Colonic mucosa (tissue), 4 donors: Measurements from ENCODE around the gene ESYT3. TPM values are rescaled to one million over a fixed set of nuclear protein-coding genes. Genes with fewer than 3 reads are reported as not detected.

Experiments
- DNase-seq: peaks from one replicate; pipeline ENCODE4 v3.0.0-alpha.2; 2020
- H3K27ac ChIP-seq: fragments of 200-600 bp; one replicate; pipeline ENCODE4 v1.8.0; 2021
- H3K27me3 ChIP-seq: fragments of 200-600 bp; one replicate; pipeline ENCODE4 v1.8.0; 2021
- H3K36me3 ChIP-seq: fragments of 200-600 bp; one replicate; pipeline ENCODE4 v1.8.0; 2021
- H3K4me1 ChIP-seq: fragments of 200-600 bp; one replicate; pipeline ENCODE4 v1.8.0; 2021; ENCODE audit warnings: mild to moderate bottlenecking
- H3K4me3 ChIP-seq: fragments of 200-600 bp; one replicate; pipeline ENCODE4 v1.8.0; 2021
- H3K9ac ChIP-seq, 2 donors: one replicate each; pipeline ENCODE4 v1.7.0; 2013; ENCODE audit warnings: control low read depth in 2 of 2, low read depth in 2 of 2, low read length in 2 of 2
- H3K9me3 ChIP-seq: fragments of 200-600 bp; one replicate; pipeline ENCODE4 v1.8.0; 2021
- intact Hi-C: fragments of 100-400 bp; cut with DNase I; formaldehyde crosslinking; loops from one replicate; pipeline ENCODE4 v1.14.1; 2022
- total RNA-seq, 2 donors: library from RNA; stranded (reverse); fragmentation: NEBNext Ultra II Directional in 1 of 2; extraction: Animal tissue kit (Norgen Biotek cat#: 25700) in 1 of 2; gene quantifications; one replicate each; pipeline ENCODE4 v1.2.1, GENCODE V29; 2021
- TF ChIP-seq, protein P1 (sequence below): fragments of 200-600 bp; IDR thresholded peaks from one replicate; pipeline ENCODE4 v1.8.0; 2022; ENCODE audit warnings: antibody characterized with exemption, mild to moderate bottlenecking
- donor health status: healthy.
- donor health status: DM: no; HTN: no; CAD: no.
- donor health status: DM: no; HTN: no; CAD: no.

The ESYT3 gene
- total RNA-seq, 2 donors from 2014 or later, result 0.89 to 1.2 TPM

DNA sequence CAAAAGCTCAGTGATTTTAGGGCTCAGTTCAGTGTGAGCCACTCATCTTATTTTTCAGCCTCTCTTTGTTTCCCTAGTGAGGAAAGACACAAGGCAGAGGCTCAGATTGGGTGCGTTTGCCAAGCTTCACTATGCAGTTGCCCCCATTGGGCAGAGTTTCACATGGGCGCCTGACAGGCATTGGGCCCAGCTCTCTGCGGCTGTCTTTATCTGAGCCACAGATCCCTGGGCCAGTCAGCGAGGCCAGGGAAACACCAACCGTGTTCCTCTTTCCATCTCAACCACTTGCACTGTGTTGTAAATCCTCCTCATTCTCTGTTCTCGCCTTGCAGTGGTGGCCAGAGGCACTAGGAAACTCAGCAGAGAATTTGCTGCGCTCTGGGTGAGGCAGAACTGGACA lies 10.8 kb downstream of the ESYT3 start:
- Histone ChIP-seq H3K9me3 (no peaks in the 10 kb centered on the region), H3K27ac (no peak overlapping the region), H3K4me1 (no peaks in the 10 kb centered on the region), H3K36me3 (no peaks in the 10 kb centered on the region), H3K9ac (no peak overlapping the region), H3K4me3 (no peak overlapping the region), H3K27me3 (no peaks in the 10 kb centered on the region)
- intact Hi-C loops, result no loop called here
- no peak for DNase-seq
- TF ChIP-seq, protein P1, sequence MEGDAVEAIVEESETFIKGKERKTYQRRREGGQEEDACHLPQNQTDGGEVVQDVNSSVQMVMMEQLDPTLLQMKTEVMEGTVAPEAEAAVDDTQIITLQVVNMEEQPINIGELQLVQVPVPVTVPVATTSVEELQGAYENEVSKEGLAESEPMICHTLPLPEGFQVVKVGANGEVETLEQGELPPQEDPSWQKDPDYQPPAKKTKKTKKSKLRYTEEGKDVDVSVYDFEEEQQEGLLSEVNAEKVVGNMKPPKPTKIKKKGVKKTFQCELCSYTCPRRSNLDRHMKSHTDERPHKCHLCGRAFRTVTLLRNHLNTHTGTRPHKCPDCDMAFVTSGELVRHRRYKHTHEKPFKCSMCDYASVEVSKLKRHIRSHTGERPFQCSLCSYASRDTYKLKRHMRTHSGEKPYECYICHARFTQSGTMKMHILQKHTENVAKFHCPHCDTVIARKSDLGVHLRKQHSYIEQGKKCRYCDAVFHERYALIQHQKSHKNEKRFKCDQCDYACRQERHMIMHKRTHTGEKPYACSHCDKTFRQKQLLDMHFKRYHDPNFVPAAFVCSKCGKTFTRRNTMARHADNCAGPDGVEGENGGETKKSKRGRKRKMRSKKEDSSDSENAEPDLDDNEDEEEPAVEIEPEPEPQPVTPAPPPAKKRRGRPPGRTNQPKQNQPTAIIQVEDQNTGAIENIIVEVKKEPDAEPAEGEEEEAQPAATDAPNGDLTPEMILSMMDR, result no peak

DNA sequence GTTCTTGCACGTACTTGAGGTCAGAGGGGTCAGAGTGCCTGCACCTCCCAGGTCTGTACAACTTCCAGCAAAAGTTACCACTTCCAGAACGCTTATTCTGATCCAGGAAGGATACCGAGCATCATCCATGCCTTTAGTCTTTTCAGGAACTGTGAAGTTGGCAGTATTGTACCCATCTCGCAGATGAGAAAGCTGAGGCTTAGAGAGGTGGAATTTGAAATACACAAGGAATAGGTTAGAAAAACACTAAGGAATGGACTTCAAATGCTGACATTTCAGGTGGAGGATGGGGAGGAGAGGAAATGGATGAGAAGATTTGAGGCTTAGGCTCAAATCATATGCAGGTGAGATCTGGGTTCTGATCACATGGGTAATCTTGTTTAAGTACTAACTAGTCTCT lies 11.2 kb downstream of the ESYT3 start:
- no peaks in the 10 kb centered on the region for H3K36me3 ChIP-seq
- no peak overlapping the region for H3K4me3 ChIP-seq
- no peak overlapping the region for H3K9ac ChIP-seq
- no peaks in the 10 kb centered on the region for H3K27me3 ChIP-seq
- intact Hi-C loops, result no loop called here
- DNase-seq, result no peak
- no peak overlapping the region for H3K27ac ChIP-seq
- H3K9me3 ChIP-seq, result no peaks in the 10 kb centered on the region
- no peaks in the 10 kb centered on the region for H3K4me1 ChIP-seq
- TF ChIP-seq, protein P1, result no peak

DNA sequence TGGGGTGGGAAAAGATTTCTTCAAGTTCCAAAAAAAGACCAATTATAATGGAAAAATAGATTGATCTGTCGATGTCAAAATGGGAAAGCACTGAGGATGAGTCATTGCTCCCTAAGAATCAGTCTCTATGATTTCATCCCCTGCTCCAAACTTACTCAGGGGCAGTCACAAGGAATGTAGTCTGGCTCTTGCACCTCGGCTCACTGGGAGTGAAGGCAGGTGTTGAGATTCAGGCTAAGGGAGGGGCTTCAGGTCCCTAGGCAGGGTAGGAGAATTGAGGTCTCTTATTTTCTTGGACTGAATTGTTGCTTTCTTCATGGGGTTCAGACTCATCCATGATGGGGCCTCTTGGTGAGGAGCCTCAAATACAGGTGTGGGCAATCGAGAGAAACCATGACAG lies 14.2 kb downstream of the ESYT3 start:
- no peaks in the 10 kb centered on the region for H3K27me3 ChIP-seq
- no peak overlapping the region for H3K4me3 ChIP-seq
- H3K27ac ChIP-seq, result no peak overlapping the region
- TF ChIP-seq, protein P1, result no peak
- H3K4me1 ChIP-seq, result no peaks in the 10 kb centered on the region
- no peak overlapping the region for H3K9ac ChIP-seq
- intact Hi-C loops, result no loop called here
- H3K9me3 ChIP-seq, result no peaks in the 10 kb centered on the region
- no peak for DNase-seq
- H3K36me3 ChIP-seq, result no peaks in the 10 kb centered on the region

DNA sequence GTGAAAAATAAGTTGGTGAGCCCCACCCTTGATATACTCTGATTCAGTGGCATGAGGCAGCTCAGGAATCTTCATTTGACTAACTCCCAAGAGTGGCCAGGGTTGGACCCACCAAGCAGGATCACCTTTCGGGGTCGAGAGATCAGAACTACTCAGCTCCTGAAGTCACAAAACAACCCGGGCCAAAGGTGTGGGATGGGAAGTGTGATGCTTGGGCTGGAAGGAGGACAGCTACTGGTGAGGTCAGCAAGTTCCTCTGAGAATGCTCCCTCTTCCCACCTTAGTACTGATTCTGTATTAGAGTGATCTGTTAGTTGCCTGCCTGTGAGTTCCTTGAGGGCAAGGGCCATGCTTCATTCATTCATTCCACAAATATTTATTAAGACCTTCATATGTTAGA lies 15.1 kb downstream of the ESYT3 start:
- Histone ChIP-seq H3K4me3 (no peak overlapping the region), H3K9me3 (no peaks in the 10 kb centered on the region), H3K9ac (no peak overlapping the region), H3K27me3 (no peaks in the 10 kb centered on the region), H3K4me1 (no peaks in the 10 kb centered on the region), H3K27ac (no peak overlapping the region), H3K36me3 (no peaks in the 10 kb centered on the region)
- DNase-seq, result no peak
- intact Hi-C loops, result no loop called here
- TF ChIP-seq, protein P1, result no peak

DNA sequence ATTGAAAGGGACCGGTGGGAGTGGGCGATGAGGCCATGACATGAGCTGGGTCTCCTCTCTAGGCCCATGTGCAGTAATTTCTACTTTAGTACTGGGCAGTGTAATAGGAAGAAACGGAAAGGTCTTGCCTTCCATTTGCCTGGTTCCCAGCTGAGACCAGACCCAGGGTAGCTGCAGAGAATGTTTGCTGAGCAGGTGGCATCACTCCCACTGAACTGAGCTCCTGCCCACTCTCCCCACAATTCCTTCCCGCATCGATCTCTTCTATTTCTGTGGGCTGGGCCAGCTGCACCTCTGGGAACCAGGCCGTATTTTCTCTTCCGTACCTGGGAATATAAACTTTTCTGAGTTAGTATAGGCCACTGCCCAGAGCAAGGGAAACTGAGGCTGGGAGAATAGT lies 15.8 kb downstream of the ESYT3 start:
- Histone ChIP-seq H3K9me3 (no peaks in the 10 kb centered on the region), H3K27ac (no peak overlapping the region), H3K27me3 (no peaks in the 10 kb centered on the region), H3K9ac (no peak overlapping the region), H3K36me3 (no peaks in the 10 kb centered on the region), H3K4me1 (no peaks in the 10 kb centered on the region), H3K4me3 (no peak overlapping the region)
- no peak for DNase-seq
- intact Hi-C loops, result no loop called here
- TF ChIP-seq, protein P1, result no peak
